ENCODE measurements around the gene CYP2C9. TPM values are rescaled to one million over a fixed set of nuclear protein-coding genes. Genes with fewer than 3 reads are reported as not detected.

CYP2C9 gene
- total RNA-seq, 1 experiment from 2014 or later: 0.76 TPM

- no peak for ATAC-seq
- Histone ChIP-seq H3K27me3 (ENCODE audit: insufficient read depth, low read length) (no peaks in the 10 kb centered on the region), H3K79me2 (ENCODE audit: insufficient read depth, low read length) (no peaks in the 10 kb centered on the region), H4K20me1 (ENCODE audit: insufficient read depth) (no peaks in the 10 kb centered on the region), H3K9ac (ENCODE audit: low read length) (no peak overlapping the region), H2AFZ (ENCODE audit: low read depth, low read length, poor library complexity, severe bottlenecking) (no peak overlapping the region), H3K4me3 (replicated peaks in 1 of 2; ENCODE audit: low read depth in 1 of 2, low read length in 2 of 2) (no peak overlapping the region), H3K36me3 (ENCODE audit: control insufficient read depth in 1 of 2, insufficient read depth in 2 of 2, low read length in 2 of 2) (no peaks in the 10 kb centered on the region), H3K9me3 (ENCODE audit: control insufficient read depth in 1 of 2, insufficient read depth in 1 of 2, low read depth in 1 of 2, low read length in 2 of 2) (no peaks in the 10 kb centered on the region), H3K4me2 (ENCODE audit: low read length) (no peak overlapping the region), H3K27ac (ENCODE audit: low read depth, low read length) (no peak overlapping the region), H3K9me2 (ENCODE audit: insufficient read depth) (no peaks in the 10 kb centered on the region), H3K4me1 (ENCODE audit: control insufficient read depth in 1 of 2, insufficient read depth in 2 of 2, low read length in 2 of 2) (no peaks in the 10 kb centered on the region)
- ChIA-PET POLR2A (no interaction called here), RAD21 (ENCODE audit: low non-redundant PET in 1 of 2, low total read pairs in 2 of 2, uncharacterized antibody in 2 of 2, unreplicated experiment in 2 of 2) (no interaction called here), CTCF (no interaction called here)
- intact Hi-C loops (cut with micrococcal nuclease): no loop called here
- no peak for TF ChIP-seq POLR2AphosphoS5 (IDR thresholded peaks at IDR 0.05; ENCODE audit: low read depth, low read length)
- no peak for TF ChIP-seq POLR2A (IDR thresholded peaks at IDR 0.05; ENCODE audit: borderline replicate concordance, extremely low read depth, insufficient read depth, insufficient read length)
- no peak for TF ChIP-seq MAX (IDR thresholded peaks at IDR 0.05)
- no peak for TF ChIP-seq SP1 (IDR thresholded peaks at IDR 0.05; ENCODE audit: low read depth)
- no peak for TF ChIP-seq EZH2 (IDR thresholded peaks at IDR 0.05)
- TF ChIP-seq ZNF274 (IDR thresholded peaks at IDR 0.05; ENCODE audit: low read depth, low read length): no peak
- DNase-seq (ENCODE audit: low read depth, low spot score): no peak
- BruUV-seq (replicated peaks): no TSS peak
These were observed 22.0 kb upstream of the CYP2C9 start for GRCh38 chr10:94916423-94916822.

- Histone ChIP-seq H3K4me2 (ENCODE audit: low read length) (no peak overlapping the region), H2AFZ (ENCODE audit: low read depth, low read length, poor library complexity, severe bottlenecking) (no peak overlapping the region), H3K4me1 (ENCODE audit: control insufficient read depth in 1 of 2, insufficient read depth in 2 of 2, low read length in 2 of 2) (no peaks in the 10 kb centered on the region), H3K9me2 (ENCODE audit: insufficient read depth) (no peaks in the 10 kb centered on the region), H3K79me2 (ENCODE audit: insufficient read depth, low read length) (no peaks in the 10 kb centered on the region), H3K9ac (ENCODE audit: low read length) (no peak overlapping the region), H4K20me1 (ENCODE audit: insufficient read depth) (no peaks in the 10 kb centered on the region), H3K9me3 (ENCODE audit: control insufficient read depth in 1 of 2, insufficient read depth in 1 of 2, low read depth in 1 of 2, low read length in 2 of 2) (no peaks in the 10 kb centered on the region), H3K27me3 (ENCODE audit: insufficient read depth, low read length) (no peaks in the 10 kb centered on the region), H3K4me3 (replicated peaks in 1 of 2; ENCODE audit: low read depth in 1 of 2, low read length in 2 of 2) (no peak overlapping the region), H3K36me3 (ENCODE audit: control insufficient read depth in 1 of 2, insufficient read depth in 2 of 2, low read length in 2 of 2) (no peaks in the 10 kb centered on the region), H3K27ac (ENCODE audit: low read depth, low read length) (no peak overlapping the region)
- TF ChIP-seq MAX (IDR thresholded peaks at IDR 0.05) (no peak), ATF3 (IDR thresholded peaks at IDR 0.05) (no peak), SRF (IDR thresholded peaks at IDR 0.05; ENCODE audit: low read depth) (no peak), YY1 (IDR thresholded peaks at IDR 0.05; ENCODE audit: extremely low read depth, insufficient replicate concordance, low read depth, low read length) (no peak), ELF1 (IDR thresholded peaks at IDR 0.05; ENCODE audit: borderline replicate concordance, low read depth) (no peak), JUND (IDR thresholded peaks at IDR 0.05) (no peak), ZNF274 (IDR thresholded peaks at IDR 0.05; ENCODE audit: low read depth, low read length) (no peak), TCF7L2 (IDR thresholded peaks at IDR 0.05; ENCODE audit: borderline replicate concordance, extremely low read depth, insufficient read depth, insufficient read length) (no peak), CBX3 (IDR thresholded peaks at IDR 0.05; ENCODE audit: low read depth) (no peak), EZH2 (IDR thresholded peaks at IDR 0.05) (no peak)
- intact Hi-C loops (cut with micrococcal nuclease): no loop called here
- POLR2A ChIA-PET: no interaction called here
- ATAC-seq: no peak
- no TSS peak for BruUV-seq (replicated peaks)
- RAD21 ChIA-PET (ENCODE audit: low non-redundant PET in 1 of 2, low total read pairs in 2 of 2, uncharacterized antibody in 2 of 2, unreplicated experiment in 2 of 2): no interaction called here
- DNase-seq (ENCODE audit: low read depth, low spot score): no peak
- CTCF ChIA-PET: no interaction called here
These were observed 1.7 kb upstream of the CYP2C9 start for GRCh38 chr10:94936721-94937120.
